ENCODE measurements around the gene LPIN1.

Gene LPIN1

GRCh38 chr2:11786592-11786991 is 40.2 kb downstream of the LPIN1 start:
- Histone ChIP-seq H3K27ac (ENCODE audit: low read depth, low read length) (no peak overlapping the region), H3K9ac (ENCODE audit: low read length) (no peak overlapping the region), H3K9me3 (ENCODE audit: control insufficient read depth, insufficient read depth, low read depth, low read length) (no peaks in the 10 kb centered on the region), H3K36me3 (ENCODE audit: control insufficient read depth, insufficient read depth, low read length) (peaks cover 71% of the 10 kb centered on the region), H3K27me3 (ENCODE audit: control insufficient read depth, insufficient read depth, low read length) (no peaks in the 10 kb centered on the region), H3K4me3 (ENCODE audit: low read depth, low read length) (no peak overlapping the region), H3K4me1 (ENCODE audit: control insufficient read depth, insufficient read depth, low read length) (no peaks in the 10 kb centered on the region)

- Histone ChIP-seq H3K9me3 (ENCODE audit: control insufficient read depth, insufficient read depth, low read depth, low read length) (no peaks in the 10 kb centered on the region), H3K36me3 (ENCODE audit: control insufficient read depth, insufficient read depth, low read length) (peaks cover 71% of the 10 kb centered on the region), H3K4me3 (ENCODE audit: low read depth, low read length) (no peak overlapping the region), H3K27me3 (ENCODE audit: control insufficient read depth, insufficient read depth, low read length) (no peaks in the 10 kb centered on the region), H3K9ac (ENCODE audit: low read length) (no peak overlapping the region), H3K27ac (ENCODE audit: low read depth, low read length) (no peak overlapping the region), H3K4me1 (ENCODE audit: control insufficient read depth, insufficient read depth, low read length) (no peaks in the 10 kb centered on the region)
These were observed 41.6 kb downstream of the LPIN1 start for GRCh38 chr2:11787991-11788390.

- Histone ChIP-seq H3K36me3 (ENCODE audit: control insufficient read depth, insufficient read depth, low read length) (peaks cover 71% of the 10 kb centered on the region), H3K27ac (ENCODE audit: low read depth, low read length) (no peak overlapping the region), H3K9me3 (ENCODE audit: control insufficient read depth, insufficient read depth, low read depth, low read length) (no peaks in the 10 kb centered on the region), H3K27me3 (ENCODE audit: control insufficient read depth, insufficient read depth, low read length) (no peaks in the 10 kb centered on the region), H3K4me1 (ENCODE audit: control insufficient read depth, insufficient read depth, low read length) (no peaks in the 10 kb centered on the region), H3K4me3 (ENCODE audit: low read depth, low read length) (no peak overlapping the region), H3K9ac (ENCODE audit: low read length) (no peak overlapping the region)
These were observed 42.2 kb downstream of the LPIN1 start for GRCh38 chr2:11788461-11789124.

- no peaks in the 10 kb centered on the region for H3K9me3 ChIP-seq (ENCODE audit: control insufficient read depth, insufficient read depth, low read depth, low read length)
- no peak overlapping the region for H3K4me3 ChIP-seq (ENCODE audit: low read depth, low read length)
- no peak overlapping the region for H3K9ac ChIP-seq (ENCODE audit: low read length)
- no peak overlapping the region for H3K27ac ChIP-seq (ENCODE audit: low read depth, low read length)
- no peaks in the 10 kb centered on the region for H3K4me1 ChIP-seq (ENCODE audit: control insufficient read depth, insufficient read depth, low read length)
- no peaks in the 10 kb centered on the region for H3K27me3 ChIP-seq (ENCODE audit: control insufficient read depth, insufficient read depth, low read length)
- H3K36me3 ChIP-seq (ENCODE audit: control insufficient read depth, insufficient read depth, low read length) = peaks cover 68% of the 10 kb centered on the region
These were observed 42.8 kb downstream of the LPIN1 start for GRCh38 chr2:11789243-11789642.

- H3K4me3 ChIP-seq (ENCODE audit: low read depth, low read length) = no peak overlapping the region
- no peaks in the 10 kb centered on the region for H3K27me3 ChIP-seq (ENCODE audit: control insufficient read depth, insufficient read depth, low read length)
- H3K9ac ChIP-seq (ENCODE audit: low read length) = no peak overlapping the region
- H3K27ac ChIP-seq (ENCODE audit: low read depth, low read length) = no peak overlapping the region
- H3K4me1 ChIP-seq (ENCODE audit: control insufficient read depth, insufficient read depth, low read length) = no peaks in the 10 kb centered on the region
- H3K36me3 ChIP-seq (ENCODE audit: control insufficient read depth, insufficient read depth, low read length) = peaks cover 75% of the 10 kb centered on the region
- no peaks in the 10 kb centered on the region for H3K9me3 ChIP-seq (ENCODE audit: control insufficient read depth, insufficient read depth, low read depth, low read length)
These were observed 43.8 kb downstream of the LPIN1 start for GRCh38 chr2:11790228-11790627.

GRCh38 chr2:11795590-11795989 is 49.2 kb downstream of the LPIN1 start:
- no peaks in the 10 kb centered on the region for H3K4me1 ChIP-seq (ENCODE audit: control insufficient read depth, insufficient read depth, low read length)
- no peak overlapping the region for H3K27ac ChIP-seq (ENCODE audit: low read depth, low read length)
- H3K9me3 ChIP-seq (ENCODE audit: control insufficient read depth, insufficient read depth, low read depth, low read length) = no peaks in the 10 kb centered on the region
- no peak overlapping the region for H3K9ac ChIP-seq (ENCODE audit: low read length)
- no peaks in the 10 kb centered on the region for H3K27me3 ChIP-seq (ENCODE audit: control insufficient read depth, insufficient read depth, low read length)
- peaks cover 82% of the 10 kb centered on the region for H3K36me3 ChIP-seq (ENCODE audit: control insufficient read depth, insufficient read depth, low read length)
- H3K4me3 ChIP-seq (ENCODE audit: low read depth, low read length) = no peak overlapping the region

- Histone ChIP-seq H3K4me1 (ENCODE audit: control insufficient read depth, insufficient read depth, low read length) (no peaks in the 10 kb centered on the region), H3K9me3 (ENCODE audit: control insufficient read depth, insufficient read depth, low read depth, low read length) (no peaks in the 10 kb centered on the region), H3K27me3 (ENCODE audit: control insufficient read depth, insufficient read depth, low read length) (no peaks in the 10 kb centered on the region), H3K4me3 (ENCODE audit: low read depth, low read length) (no peak overlapping the region), H3K27ac (ENCODE audit: low read depth, low read length) (no peak overlapping the region), H3K9ac (ENCODE audit: low read length) (no peak overlapping the region), H3K36me3 (ENCODE audit: control insufficient read depth, insufficient read depth, low read length) (peaks cover 73% of the 10 kb centered on the region)
These were observed 50.0 kb downstream of the LPIN1 start for GRCh38 chr2:11796190-11797171.

GRCh38 chr2:11797846-11798245 is 51.4 kb downstream of the LPIN1 start:
- Histone ChIP-seq H3K9ac (ENCODE audit: low read length) (no peak overlapping the region), H3K9me3 (ENCODE audit: control insufficient read depth, insufficient read depth, low read depth, low read length) (no peaks in the 10 kb centered on the region), H3K27me3 (ENCODE audit: control insufficient read depth, insufficient read depth, low read length) (no peaks in the 10 kb centered on the region), H3K4me3 (ENCODE audit: low read depth, low read length) (no peak overlapping the region), H3K4me1 (ENCODE audit: control insufficient read depth, insufficient read depth, low read length) (no peaks in the 10 kb centered on the region), H3K36me3 (ENCODE audit: control insufficient read depth, insufficient read depth, low read length) (peaks cover 68% of the 10 kb centered on the region), H3K27ac (ENCODE audit: low read depth, low read length) (no peak overlapping the region)

- Histone ChIP-seq H3K4me3 (ENCODE audit: low read depth, low read length) (no peak overlapping the region), H3K27me3 (ENCODE audit: control insufficient read depth, insufficient read depth, low read length) (no peaks in the 10 kb centered on the region), H3K9ac (ENCODE audit: low read length) (no peak overlapping the region), H3K9me3 (ENCODE audit: control insufficient read depth, insufficient read depth, low read depth, low read length) (no peaks in the 10 kb centered on the region), H3K4me1 (ENCODE audit: control insufficient read depth, insufficient read depth, low read length) (no peaks in the 10 kb centered on the region), H3K36me3 (ENCODE audit: control insufficient read depth, insufficient read depth, low read length) (peaks cover 69% of the 10 kb centered on the region), H3K27ac (ENCODE audit: low read depth, low read length) (no peak overlapping the region)
These were observed 52.4 kb downstream of the LPIN1 start for GRCh38 chr2:11798701-11799435.

GRCh38 chr2:11799826-11800225 is 53.4 kb downstream of the LPIN1 start:
- no peak overlapping the region for H3K9ac ChIP-seq (ENCODE audit: low read length)
- H3K27me3 ChIP-seq (ENCODE audit: control insufficient read depth, insufficient read depth, low read length) = no peaks in the 10 kb centered on the region
- H3K4me3 ChIP-seq (ENCODE audit: low read depth, low read length) = no peak overlapping the region
- H3K9me3 ChIP-seq (ENCODE audit: control insufficient read depth, insufficient read depth, low read depth, low read length) = no peaks in the 10 kb centered on the region
- H3K4me1 ChIP-seq (ENCODE audit: control insufficient read depth, insufficient read depth, low read length) = no peaks in the 10 kb centered on the region
- H3K27ac ChIP-seq (ENCODE audit: low read depth, low read length) = no peak overlapping the region
- H3K36me3 ChIP-seq (ENCODE audit: control insufficient read depth, insufficient read depth, low read length) = peaks cover 73% of the 10 kb centered on the region

- Histone ChIP-seq H3K36me3 (ENCODE audit: control insufficient read depth, insufficient read depth, low read length) (peaks cover 71% of the 10 kb centered on the region), H3K27me3 (ENCODE audit: control insufficient read depth, insufficient read depth, low read length) (no peaks in the 10 kb centered on the region), H3K4me1 (ENCODE audit: control insufficient read depth, insufficient read depth, low read length) (no peaks in the 10 kb centered on the region), H3K27ac (ENCODE audit: low read depth, low read length) (no peak overlapping the region), H3K4me3 (ENCODE audit: low read depth, low read length) (no peak overlapping the region), H3K9me3 (ENCODE audit: control insufficient read depth, insufficient read depth, low read depth, low read length) (no peaks in the 10 kb centered on the region), H3K9ac (ENCODE audit: low read length) (no peak overlapping the region)
These were observed 56.4 kb downstream of the LPIN1 start for GRCh38 chr2:11802782-11803191.
